ENCODE data around the gene PHPT1. TPM values are rescaled to one million over a fixed set of nuclear protein-coding genes. Genes with fewer than 3 reads are reported as not detected.

The PHPT1 gene
- total RNA-seq, 2 donors from 2014 or later, result 71.5 to 108 TPM

DNA sequence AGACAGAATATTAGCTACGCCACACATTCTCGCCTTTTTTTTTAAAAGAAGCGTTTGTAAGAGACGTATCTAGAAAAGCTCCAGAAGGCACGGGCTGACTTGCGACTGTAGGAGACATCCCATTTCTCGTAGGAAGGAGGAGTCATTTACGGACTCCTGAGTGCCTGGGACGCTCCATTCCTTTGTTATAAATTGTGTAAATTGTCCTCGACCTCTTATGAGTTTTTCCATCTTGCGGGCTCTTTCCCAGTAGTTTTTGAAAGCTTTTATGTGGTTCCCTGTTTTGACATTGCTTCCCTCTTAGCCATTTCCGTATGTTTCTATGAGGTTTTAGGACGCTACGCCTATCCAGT, 40.4 kb upstream of the PHPT1 start:
- ATAC-seq (no peak), DNase-seq (ENCODE audit: low spot score) (no peak)
- Mint-ChIP-seq H3K9me3 (no peaks in the 10 kb centered on the region), H3K27ac (peak overlapping the region; percentile 33 to 68), H3K4me3 (peak overlapping the region; percentile 88), H3K4me1 (ENCODE audit: low read depth in 2 of 2) (peaks cover 24 to 32% of the 10 kb centered on the region in 2 donors), H3K36me3 (peaks cover 4% of the 10 kb centered on the region), H3K27me3 (no peaks in the 10 kb centered on the region)

DNA sequence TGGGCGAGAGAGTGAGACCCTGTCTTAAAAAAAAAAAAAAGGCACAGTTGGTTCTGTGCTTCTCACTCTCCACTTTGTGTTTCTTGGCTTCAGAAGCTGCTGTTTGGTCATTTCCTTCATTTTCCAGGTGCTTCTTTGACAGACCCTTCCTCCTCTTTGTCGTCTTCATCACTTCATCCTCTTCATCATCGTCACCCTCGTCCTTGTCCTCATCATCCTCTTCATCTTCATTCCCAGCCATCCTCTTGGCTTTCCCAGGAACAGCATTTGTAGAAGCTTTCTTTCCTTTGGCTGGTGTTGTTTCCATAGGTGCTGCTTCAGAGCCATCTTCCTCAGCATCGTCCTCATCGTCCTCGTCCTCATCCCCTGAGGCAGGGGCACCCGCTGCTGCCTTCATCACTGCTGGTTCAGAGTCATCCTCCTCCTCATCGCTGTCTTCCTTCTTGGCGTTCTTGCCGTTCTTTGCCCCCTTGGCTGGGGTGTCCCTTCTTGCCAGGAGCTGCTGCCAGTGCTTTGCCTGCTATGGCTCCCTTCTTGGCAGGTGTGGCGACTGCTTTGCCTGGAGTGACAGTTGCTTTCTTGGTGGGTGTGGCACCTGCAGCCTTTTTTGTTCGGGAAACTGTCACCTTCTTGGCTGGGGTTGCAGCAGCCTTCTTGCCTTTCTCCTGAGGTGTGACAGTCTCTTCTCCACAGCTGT, 34.3 kb upstream of the PHPT1 start:
- ATAC-seq, result no peak
- no peak overlapping the region for H3K27ac Mint-ChIP-seq
- DNase-seq (ENCODE audit: low spot score), result peak; percentile 49
- H3K4me3 Mint-ChIP-seq, result no peak overlapping the region
- H3K9me3 Mint-ChIP-seq, result no peaks in the 10 kb centered on the region
- H3K4me1 Mint-ChIP-seq (ENCODE audit: low read depth in 2 of 2), result peaks cover 31 to 36% of the 10 kb centered on the region in 2 donors
- H3K36me3 Mint-ChIP-seq, result peaks cover 21% of the 10 kb centered on the region
- H3K27me3 Mint-ChIP-seq, result no peaks in the 10 kb centered on the region

- Mint-ChIP-seq H3K4me1 (ENCODE audit: low read depth in 2 of 2) (peaks cover 28 to 32% of the 10 kb centered on the region in 2 donors), H3K36me3 (peaks cover 21% of the 10 kb centered on the region), H3K9me3 (no peaks in the 10 kb centered on the region), H3K27me3 (no peaks in the 10 kb centered on the region), H3K27ac (no peak overlapping the region), H3K4me3 (no peak overlapping the region)
- DNase-seq (ENCODE audit: low spot score) (peak; percentile 26), ATAC-seq (no peak)
Measured at GRCh38 chr9:136815422-136815782, 33.8 kb upstream of the PHPT1 start.

- H3K27ac Mint-ChIP-seq, result no peak overlapping the region
- peak; percentile 59 for DNase-seq (ENCODE audit: low spot score)
- H3K4me3 Mint-ChIP-seq, result peak overlapping the region; percentile 27
- peaks cover 6% of the 10 kb centered on the region in 2 donors for H3K4me1 Mint-ChIP-seq (ENCODE audit: low read depth in 2 of 2)
- H3K9me3 Mint-ChIP-seq, result no peaks in the 10 kb centered on the region
- H3K27me3 Mint-ChIP-seq, result no peaks in the 10 kb centered on the region
- ATAC-seq, result peak in 1 of 2 donors; percentile 69
- peaks cover 5% of the 10 kb centered on the region for H3K36me3 Mint-ChIP-seq
Measured at GRCh38 chr9:136820971-136821825, 28.0 kb upstream of the PHPT1 start.

DNA sequence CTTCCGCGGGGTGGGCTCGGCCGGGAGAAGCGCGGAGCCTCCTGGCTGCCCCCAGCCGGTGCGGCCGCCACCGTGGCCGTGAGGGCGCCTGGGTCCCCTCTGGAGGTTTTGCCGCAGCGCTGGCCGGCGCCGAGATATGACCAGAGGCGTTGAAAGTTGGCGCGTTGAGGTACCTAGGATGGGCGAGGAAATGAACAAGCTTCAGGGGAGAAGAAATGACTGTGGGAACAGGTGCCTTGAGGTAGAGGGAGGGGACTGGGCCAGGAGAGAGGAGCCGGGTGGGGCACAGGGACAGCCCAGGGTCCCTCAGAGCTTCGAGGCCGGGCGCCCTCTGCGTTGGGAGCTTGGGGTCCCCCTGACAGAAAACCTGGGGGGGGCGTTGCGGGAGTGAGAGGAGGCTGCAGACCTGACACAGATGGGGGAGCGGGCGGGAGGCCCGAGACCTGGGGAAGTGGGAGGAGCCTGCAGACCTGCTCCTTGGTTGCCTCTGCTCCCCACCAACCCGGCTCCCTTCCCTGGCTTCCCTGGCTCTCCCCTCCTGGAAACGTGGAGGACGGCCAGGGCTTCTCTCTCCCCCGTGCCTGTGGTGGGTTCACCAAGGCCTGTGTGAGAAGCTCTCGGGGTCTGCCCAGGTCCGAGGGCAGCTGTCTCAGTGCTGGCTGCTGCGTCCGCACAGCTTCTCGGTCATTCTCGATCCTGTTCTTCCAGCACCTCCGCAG, 27.2 kb upstream of the PHPT1 start:
- ATAC-seq, result no peak
- DNase-seq (ENCODE audit: low spot score), result peak; percentile 22
- no peaks in the 10 kb centered on the region for H3K9me3 Mint-ChIP-seq

GRCh38 chr9:136823136-136824046, 25.8 kb upstream of the PHPT1 start:
- H3K27ac Mint-ChIP-seq, result no peak overlapping the region
- H3K27me3 Mint-ChIP-seq, result no peaks in the 10 kb centered on the region
- no peak overlapping the region for H3K4me3 Mint-ChIP-seq
- peaks cover 6% of the 10 kb centered on the region in 2 donors for H3K4me1 Mint-ChIP-seq (ENCODE audit: low read depth in 2 of 2)
- ATAC-seq (no peak), DNase-seq (ENCODE audit: low spot score) (peak; percentile 60)
- H3K9me3 Mint-ChIP-seq, result no peaks in the 10 kb centered on the region
- no peaks in the 10 kb centered on the region for H3K36me3 Mint-ChIP-seq

More for the DNA sequence above, 27.2 kb upstream of the PHPT1 start:
- no peak overlapping the region for H3K27ac Mint-ChIP-seq
- H3K36me3 Mint-ChIP-seq, result peaks cover 2% of the 10 kb centered on the region
- H3K4me1 Mint-ChIP-seq (ENCODE audit: low read depth in 2 of 2), result peaks cover 6% of the 10 kb centered on the region in 2 donors
- H3K27me3 Mint-ChIP-seq, result no peaks in the 10 kb centered on the region
- no peak overlapping the region for H3K4me3 Mint-ChIP-seq

- no peak for ATAC-seq
- Mint-ChIP-seq H3K9me3 (no peaks in the 10 kb centered on the region), H3K27me3 (no peaks in the 10 kb centered on the region), H3K36me3 (no peaks in the 10 kb centered on the region), H3K4me1 (ENCODE audit: low read depth in 2 of 2) (peaks cover 6% of the 10 kb centered on the region in 2 donors), H3K27ac (no peak overlapping the region), H3K4me3 (no peak overlapping the region)
- DNase-seq (ENCODE audit: low spot score), result peak; percentile 42
Measured at GRCh38 chr9:136824496-136825225, 24.5 kb upstream of the PHPT1 start.

DNA sequence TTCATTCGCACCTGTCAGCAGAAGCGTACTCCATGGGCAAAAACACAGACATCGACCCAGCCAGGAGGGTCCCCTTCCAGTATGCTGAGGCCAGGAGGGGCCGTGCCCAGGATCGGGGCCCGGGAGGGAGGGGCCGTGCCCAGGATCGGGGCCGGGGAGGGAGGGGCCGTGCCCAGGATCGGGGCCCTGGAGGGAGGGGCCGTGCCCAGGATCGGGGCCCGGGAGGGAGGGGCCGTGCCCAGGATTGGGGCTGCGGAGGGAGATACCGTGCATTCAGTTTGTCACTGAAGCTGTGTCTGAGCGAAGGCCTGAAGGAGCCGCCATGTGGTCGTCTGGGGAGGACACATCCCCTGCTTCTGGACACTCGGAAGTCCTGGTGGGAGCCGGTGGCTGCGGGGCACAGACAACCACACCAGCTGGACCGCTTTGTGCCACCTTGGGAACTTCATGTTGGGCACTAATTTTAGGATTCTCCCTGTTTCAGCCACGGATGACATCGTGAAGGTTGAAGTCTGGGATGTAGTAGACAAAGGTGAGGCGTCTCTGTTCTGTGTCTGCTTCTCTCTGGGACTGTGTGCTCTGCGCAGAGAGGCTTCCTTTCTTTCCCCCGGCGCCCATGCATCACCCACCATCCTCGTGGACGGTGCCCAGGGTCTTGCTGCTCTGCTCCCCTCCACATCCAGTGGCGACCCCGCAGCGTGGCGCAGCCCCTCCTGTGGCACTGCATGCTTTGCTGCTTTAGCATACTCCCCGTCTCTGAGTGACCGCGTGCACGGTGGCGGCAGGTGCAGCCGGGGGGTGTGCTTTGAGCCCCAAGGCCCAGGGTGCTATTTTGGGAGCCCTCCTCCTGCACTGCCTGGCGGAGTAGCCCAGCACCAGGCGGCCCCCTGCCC, 23.7 kb upstream of the PHPT1 start:
- Mint-ChIP-seq H3K27me3 (no peaks in the 10 kb centered on the region), H3K36me3 (no peaks in the 10 kb centered on the region), H3K27ac (no peak overlapping the region), H3K9me3 (no peaks in the 10 kb centered on the region), H3K4me1 (ENCODE audit: low read depth in 2 of 2) (peaks cover 6% of the 10 kb centered on the region in 2 donors), H3K4me3 (no peak overlapping the region)
- DNase-seq (ENCODE audit: low spot score) (peak; percentile 59), ATAC-seq (no peak)

DNA sequence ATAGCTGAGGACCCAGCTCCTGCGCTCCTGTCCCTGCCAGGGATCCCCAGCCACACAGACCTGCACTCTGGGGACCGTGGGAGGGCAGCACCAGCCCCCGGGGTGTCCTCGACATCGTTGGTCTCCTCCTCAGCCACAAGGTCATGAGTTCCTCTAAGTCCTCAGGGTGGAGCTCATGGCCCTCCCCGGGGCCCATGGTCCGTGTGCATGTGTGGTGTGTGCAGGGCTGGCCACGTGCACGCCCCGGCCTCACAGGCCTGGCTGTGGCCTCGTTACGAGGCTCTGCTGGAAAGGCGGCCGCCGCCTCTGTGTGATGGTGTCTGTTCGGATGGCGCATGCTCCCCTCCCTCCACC, 23.0 kb upstream of the PHPT1 start:
- H3K27me3 Mint-ChIP-seq, result no peaks in the 10 kb centered on the region
- DNase-seq (ENCODE audit: low spot score), result peak; percentile 54
- H3K4me3 Mint-ChIP-seq, result no peak overlapping the region
- peaks cover under 1% of the 10 kb centered on the region in 2 donors for H3K4me1 Mint-ChIP-seq (ENCODE audit: low read depth in 2 of 2)
- no peaks in the 10 kb centered on the region for H3K9me3 Mint-ChIP-seq
- no peaks in the 10 kb centered on the region for H3K36me3 Mint-ChIP-seq
- ATAC-seq, result no peak
- no peak overlapping the region for H3K27ac Mint-ChIP-seq

GRCh38 chr9:136826703-136827582, 22.3 kb upstream of the PHPT1 start:
- H3K9me3 Mint-ChIP-seq, result no peaks in the 10 kb centered on the region
- ATAC-seq (no peak), DNase-seq (ENCODE audit: low spot score) (peak; percentile 57)
- no peaks in the 10 kb centered on the region for H3K36me3 Mint-ChIP-seq
- no peaks in the 10 kb centered on the region for H3K27me3 Mint-ChIP-seq
- H3K27ac Mint-ChIP-seq, result no peak overlapping the region
- H3K4me3 Mint-ChIP-seq, result no peak overlapping the region
- H3K4me1 Mint-ChIP-seq (ENCODE audit: low read depth in 2 of 2), result no peaks in the 10 kb centered on the region

DNA sequence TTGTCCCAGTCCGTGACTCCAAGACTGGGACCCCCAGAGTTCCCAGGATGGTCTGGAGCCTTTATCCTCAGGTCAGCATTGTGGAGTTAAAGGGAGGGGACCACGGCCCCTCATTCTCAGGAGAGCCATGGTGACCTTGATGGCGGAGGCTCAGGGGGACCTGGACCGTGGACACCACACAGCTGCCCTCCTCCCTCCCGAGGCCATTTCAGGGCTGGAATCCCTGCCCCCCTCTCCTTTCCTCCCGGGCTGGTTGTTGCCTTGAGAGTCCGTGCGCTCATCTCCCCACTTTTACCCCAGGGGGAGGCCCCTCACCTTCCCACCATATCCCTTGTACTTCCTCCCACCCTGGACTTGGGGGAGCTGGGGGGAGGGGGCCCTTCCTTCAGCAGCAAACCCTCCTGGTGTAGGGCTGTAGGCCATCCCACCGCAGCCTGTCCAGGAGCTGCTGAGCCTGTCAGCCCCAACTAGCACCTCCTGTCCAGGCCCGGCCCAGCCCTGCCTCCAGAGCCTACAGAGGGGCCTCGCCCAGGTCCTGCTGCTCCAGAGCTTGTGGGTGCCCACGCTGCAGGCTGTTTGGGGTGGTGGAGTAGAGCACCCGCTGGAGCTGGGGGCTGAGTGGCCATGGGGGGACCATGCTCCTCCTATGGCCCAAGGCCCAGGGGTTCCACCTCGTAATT, 21.3 kb upstream of the PHPT1 start:
- Mint-ChIP-seq H3K4me3 (no peak overlapping the region), H3K36me3 (no peaks in the 10 kb centered on the region), H3K27ac (no peak overlapping the region), H3K9me3 (no peaks in the 10 kb centered on the region), H3K27me3 (no peaks in the 10 kb centered on the region), H3K4me1 (ENCODE audit: low read depth in 2 of 2) (no peaks in the 10 kb centered on the region)
- ATAC-seq, result no peak
- peak; percentile 34 for DNase-seq (ENCODE audit: low spot score)

Data from natural killer cell treated with Interleukin-12 subunit alpha and Interleukin-12 subunit beta and Interleukin-15 and Interleukin-18, amount 100 ng/mL, for 72 hours (primary cell).